ENCODE data around the gene AK4.

GRCh38 chr1:65253800-65254319, 105.9 kb downstream of the AK4 start:
- TF ChIP-seq POLR2A (IDR thresholded peaks at IDR 0.05; ENCODE audit: low read length) (peak; percentile 91), GATA1 (IDR thresholded peaks at IDR 0.05; ENCODE audit: low read depth, low read length) (no peak)
